ENCODE measurements around the gene TLR4. TPM values are rescaled to one million over a fixed set of nuclear protein-coding genes. Genes with fewer than 3 reads are reported as not detected.
A peak's percentile ranks its signal among the peaks of the same experiment; 100 is the strongest.

Gene TLR4
- polyA plus RNA-seq, 2 of the 4 experiments (the other 2 are of a cell fraction), result 0.03 to 0.04 TPM

DNA sequence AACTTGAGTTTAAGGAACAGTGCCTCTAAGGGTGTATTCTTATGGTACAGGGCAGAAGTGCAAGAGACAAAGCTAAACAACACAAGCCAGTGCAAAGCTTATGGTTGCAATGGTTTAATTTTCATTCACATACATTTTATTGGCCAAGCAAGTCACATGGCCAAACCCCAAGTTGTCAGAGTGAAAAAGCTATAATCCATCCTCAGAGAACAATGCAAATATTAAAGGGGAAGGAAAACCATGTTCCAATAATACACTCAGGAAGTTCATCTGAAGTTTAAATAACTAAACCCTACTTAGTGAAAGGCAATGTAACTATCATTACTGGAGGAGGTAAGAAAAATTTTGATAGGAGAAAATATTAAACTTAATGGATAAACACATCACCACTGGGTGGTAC lies 26.6 kb upstream of the TLR4 start:
- Histone ChIP-seq H3K27ac (no peak overlapping the region), H3K4me3 (no peak overlapping the region), H3K9me3 (no peaks in the 10 kb centered on the region), H3K4me2 (no peak overlapping the region), H3K4me1 (peaks cover 5% of the 10 kb centered on the region; the same call in 1 of the 3 replicates)
- no peak for TF ChIP-seq POLR2A (IDR thresholded peaks at IDR 0.05; ENCODE audit: low read length)
- no peak for TF ChIP-seq HEYL (CRISPR knock-in tag; IDR thresholded peaks at IDR 0.05)
- TF ChIP-seq FOSL2 (IDR thresholded peaks at IDR 0.05), result no peak
- no peak for TF ChIP-seq FOSL2 (CRISPR knock-in tag; IDR thresholded peaks at IDR 0.05)
- no peak for TF ChIP-seq HES2 (IDR thresholded peaks at IDR 0.05)
- TF ChIP-seq HMGXB4 (CRISPR knock-in tag; IDR thresholded peaks at IDR 0.05; ENCODE audit: borderline replicate concordance), result no peak
- no peak for TF ChIP-seq ZC3H11A (IDR thresholded peaks at IDR 0.05)
- no peak for TF ChIP-seq KDM1A (IDR thresholded peaks at IDR 0.05; ENCODE audit: low read depth)
- TF ChIP-seq RNF2 (IDR thresholded peaks at IDR 0.05; ENCODE audit: borderline replicate concordance, low read depth), result no peak
- no peak for TF ChIP-seq RAD21 (conservative IDR thresholded peaks at IDR 0.05 in 1 of 2, IDR thresholded peaks at IDR 0.05 in 1 of 2)
- TF ChIP-seq JUNB (IDR thresholded peaks at IDR 0.05), result no peak
- TF ChIP-seq TFCP2L1 (CRISPR knock-in tag; IDR thresholded peaks at IDR 0.05), result no peak
- no peak for TF ChIP-seq EHF (CRISPR knock-in tag; IDR thresholded peaks at IDR 0.05)
- ATAC-seq, result no peak
- FAIRE-seq, result no peak
- no peak for DNase-seq (ENCODE audit: low read depth in 1 of 2, low spot score in 1 of 2)
- POLR2A ChIA-PET, result no interaction called here
- CTCF ChIA-PET, result interaction anchor here (1.3 kb wide), 1 partner anchor 33 kb away, joined by 3 read pairs; no protein-coding TSS in a partner anchor

- Histone ChIP-seq H3K4me2 (peak overlapping the region; percentile 38; the same call in 2 of the 3 replicates), H3K9me3 (no peaks in the 10 kb centered on the region), H3K4me3 (no peak overlapping the region), H3K4me1 (no peaks in the 10 kb centered on the region), H3K27ac (no peak overlapping the region)
- POLR2A ChIA-PET, result no interaction called here
- CTCF ChIA-PET, result no interaction called here
- TF ChIP-seq HDAC2 (IDR thresholded peaks at IDR 0.05), result no peak
- TF ChIP-seq, protein P1, sequence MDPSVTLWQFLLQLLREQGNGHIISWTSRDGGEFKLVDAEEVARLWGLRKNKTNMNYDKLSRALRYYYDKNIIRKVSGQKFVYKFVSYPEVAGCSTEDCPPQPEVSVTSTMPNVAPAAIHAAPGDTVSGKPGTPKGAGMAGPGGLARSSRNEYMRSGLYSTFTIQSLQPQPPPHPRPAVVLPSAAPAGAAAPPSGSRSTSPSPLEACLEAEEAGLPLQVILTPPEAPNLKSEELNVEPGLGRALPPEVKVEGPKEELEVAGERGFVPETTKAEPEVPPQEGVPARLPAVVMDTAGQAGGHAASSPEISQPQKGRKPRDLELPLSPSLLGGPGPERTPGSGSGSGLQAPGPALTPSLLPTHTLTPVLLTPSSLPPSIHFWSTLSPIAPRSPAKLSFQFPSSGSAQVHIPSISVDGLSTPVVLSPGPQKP (IDR thresholded peaks at IDR 0.05; ENCODE audit: low read depth, low read length), result no peak
- no peak for TF ChIP-seq RAD21 (conservative IDR thresholded peaks at IDR 0.05 in 1 of 2, IDR thresholded peaks at IDR 0.05 in 1 of 2)
- no peak for TF ChIP-seq RARB (CRISPR knock-in tag; IDR thresholded peaks at IDR 0.05)
- FAIRE-seq (no peak), ATAC-seq (no peak), DNase-seq (ENCODE audit: low read depth in 1 of 2, low spot score in 1 of 2) (peak in 1 of 2 experiments; percentile 25)
- 3% methylated on average over 1 of the region's 1 CpG for WGBS (ENCODE audit: missing lambda C conversion rate)
Observed at GRCh38 chr9:117678871-117679270, 25.3 kb upstream of the TLR4 start.

- H3K9me3 ChIP-seq, result no peaks in the 10 kb centered on the region
- ChIA-PET CTCF (no interaction called here), POLR2A (no interaction called here)
- no peak for FAIRE-seq
- ATAC-seq, result no peak
- no peak for DNase-seq (ENCODE audit: low read depth in 1 of 2, low spot score in 1 of 2)
- TF ChIP-seq EHMT2 (IDR thresholded peaks at IDR 0.05; ENCODE audit: low read depth), result no peak
- no peak for TF ChIP-seq POLR2A (IDR thresholded peaks at IDR 0.05; ENCODE audit: low read length)
- TF ChIP-seq NR3C1 (IDR thresholded peaks at IDR 0.05), result no peak
- TF ChIP-seq, protein P2, sequence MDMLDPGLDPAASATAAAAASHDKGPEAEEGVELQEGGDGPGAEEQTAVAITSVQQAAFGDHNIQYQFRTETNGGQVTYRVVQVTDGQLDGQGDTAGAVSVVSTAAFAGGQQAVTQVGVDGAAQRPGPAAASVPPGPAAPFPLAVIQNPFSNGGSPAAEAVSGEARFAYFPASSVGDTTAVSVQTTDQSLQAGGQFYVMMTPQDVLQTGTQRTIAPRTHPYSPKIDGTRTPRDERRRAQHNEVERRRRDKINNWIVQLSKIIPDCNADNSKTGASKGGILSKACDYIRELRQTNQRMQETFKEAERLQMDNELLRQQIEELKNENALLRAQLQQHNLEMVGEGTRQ (IDR thresholded peaks at IDR 0.05), result no peak
- TF ChIP-seq ZNF302 (CRISPR knock-in tag; IDR thresholded peaks at IDR 0.05), result no peak
- no peak for TF ChIP-seq RFX5 (IDR thresholded peaks at IDR 0.05)
- no peak for TF ChIP-seq MYC (IDR thresholded peaks at IDR 0.05; ENCODE audit: borderline replicate concordance, low read length)
- no peak for TF ChIP-seq HES2 (IDR thresholded peaks at IDR 0.05)
- TF ChIP-seq NPAS2 (CRISPR knock-in tag; IDR thresholded peaks at IDR 0.05; ENCODE audit: borderline replicate concordance), result no peak
- 14% methylated on average over 2 of the region's 2 CpGs for WGBS (ENCODE audit: missing lambda C conversion rate)
- no peak overlapping the region for H3K4me3 ChIP-seq
- H3K27ac ChIP-seq, result no peak overlapping the region
- peak overlapping the region; percentile 38; the same call in 2 of the 3 replicates for H3K4me2 ChIP-seq
- no peaks in the 10 kb centered on the region for H3K4me1 ChIP-seq
Observed at GRCh38 chr9:117679416-117679815, 24.8 kb upstream of the TLR4 start.

Measured in A549 (cell line).